Frontal cortex (tissue), 4 donors: ENCODE results near the gene RHOH. TPM values are rescaled to one million over a fixed set of nuclear protein-coding genes. Genes with fewer than 3 reads are reported as not detected.

Source experiments
- DNase-seq, 2 donors: peaks; one replicate each; pipeline ENCODE4 v3.0.0; 2012; ENCODE audit warnings: low spot score in 2 of 2
- FAIRE-seq: peaks from 2 replicates; lab custom pipeline; 2012; peaks lifted over from hg19 to GRCh38; lab: Jason Lieb, UNC
- total RNA-seq: library from RNA; depleted of rRNA; stranded (reverse); fragments of >200 nt; gene quantifications from one replicate; pipeline ENCODE4 v1.2.3, GENCODE V29; 2014
- donor health status: control.
- donor health status: control.
- donor health status: control.

Gene RHOH
- total RNA-seq, 1 donor from 2014 or later = 0.41 TPM

DNA sequence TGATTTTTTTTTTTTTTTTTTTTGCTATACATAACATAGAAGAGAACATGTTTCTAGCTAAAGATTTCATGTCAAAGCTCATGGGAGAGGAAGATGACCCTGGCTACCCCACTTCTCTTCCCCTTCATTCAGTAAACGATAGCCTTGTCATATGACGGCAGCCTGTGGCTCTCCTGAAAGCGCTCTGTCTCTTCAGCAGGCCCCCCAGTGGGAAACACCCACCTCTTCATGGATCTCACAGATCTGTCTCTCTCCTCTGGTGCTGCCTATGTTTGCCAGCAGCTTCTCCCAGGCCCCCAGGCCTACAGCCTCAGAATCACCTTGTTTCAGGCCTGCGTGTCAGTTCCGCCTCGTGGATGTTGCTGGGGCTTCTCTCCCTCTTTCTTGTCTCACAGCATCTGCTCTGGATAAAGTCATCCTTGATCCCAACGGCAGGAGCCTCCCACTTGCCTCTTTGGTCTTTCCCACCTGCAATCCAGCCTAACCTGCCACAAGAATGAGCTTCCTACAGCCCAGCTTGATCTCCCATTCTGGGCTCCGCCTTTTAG lies 34.6 kb downstream of the RHOH start:
- DNase-seq (no peak), FAIRE-seq (no peak)

GRCh38 chr4:40232610-40233009 lies 35.8 kb downstream of the RHOH start:
- DNase-seq (no peak), FAIRE-seq (no peak)

DNA sequence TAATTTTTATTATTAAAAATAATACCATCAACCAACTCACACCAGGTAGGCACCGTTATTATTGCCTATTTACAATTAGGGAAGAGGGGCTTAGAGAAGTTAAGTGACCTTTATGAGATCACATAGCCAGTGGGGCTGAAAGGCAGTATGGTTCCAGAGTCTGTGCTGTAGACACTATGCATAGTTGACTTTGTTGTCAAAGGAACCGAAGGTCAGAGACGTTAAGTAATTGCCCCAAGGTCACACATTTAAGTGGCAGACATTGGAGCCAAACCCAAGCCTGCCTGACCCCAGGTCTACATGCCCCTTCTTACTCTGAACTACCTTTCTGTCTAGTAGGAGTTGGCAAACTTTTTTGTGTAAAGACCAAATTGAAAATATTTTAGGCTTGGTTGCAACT lies 36.4 kb downstream of the RHOH start:
- DNase-seq (no peak), FAIRE-seq (no peak)

DNA sequence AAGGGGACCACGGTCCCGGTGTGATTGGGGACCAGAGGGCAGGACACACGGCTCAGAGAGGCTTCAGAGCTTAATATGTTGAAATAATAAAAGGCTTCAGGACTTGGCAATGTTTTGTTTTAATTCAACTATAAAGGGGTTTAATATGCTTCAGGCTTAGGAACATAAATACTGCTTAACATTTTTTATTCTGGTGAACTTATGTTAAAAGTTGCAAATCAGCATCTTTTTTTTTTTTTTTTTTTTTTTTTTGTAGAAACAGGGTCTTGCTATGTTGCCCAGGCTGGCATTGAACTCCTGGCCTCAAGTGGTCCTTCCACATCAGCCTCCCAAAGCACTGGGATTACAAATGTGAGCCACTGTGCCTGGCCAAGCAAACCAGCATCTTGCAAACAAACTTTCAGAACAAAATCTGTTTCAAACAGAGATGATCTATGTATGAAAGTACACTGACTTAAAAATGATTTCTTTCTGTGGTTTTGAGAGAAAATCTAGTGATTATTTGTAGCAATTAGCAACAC lies 37.7 kb downstream of the RHOH start:
- FAIRE-seq (no peak), DNase-seq (no peak)

GRCh38 chr4:40238008-40238699 lies 41.3 kb downstream of the RHOH start:
- FAIRE-seq = no peak
- DNase-seq = no peak

DNA sequence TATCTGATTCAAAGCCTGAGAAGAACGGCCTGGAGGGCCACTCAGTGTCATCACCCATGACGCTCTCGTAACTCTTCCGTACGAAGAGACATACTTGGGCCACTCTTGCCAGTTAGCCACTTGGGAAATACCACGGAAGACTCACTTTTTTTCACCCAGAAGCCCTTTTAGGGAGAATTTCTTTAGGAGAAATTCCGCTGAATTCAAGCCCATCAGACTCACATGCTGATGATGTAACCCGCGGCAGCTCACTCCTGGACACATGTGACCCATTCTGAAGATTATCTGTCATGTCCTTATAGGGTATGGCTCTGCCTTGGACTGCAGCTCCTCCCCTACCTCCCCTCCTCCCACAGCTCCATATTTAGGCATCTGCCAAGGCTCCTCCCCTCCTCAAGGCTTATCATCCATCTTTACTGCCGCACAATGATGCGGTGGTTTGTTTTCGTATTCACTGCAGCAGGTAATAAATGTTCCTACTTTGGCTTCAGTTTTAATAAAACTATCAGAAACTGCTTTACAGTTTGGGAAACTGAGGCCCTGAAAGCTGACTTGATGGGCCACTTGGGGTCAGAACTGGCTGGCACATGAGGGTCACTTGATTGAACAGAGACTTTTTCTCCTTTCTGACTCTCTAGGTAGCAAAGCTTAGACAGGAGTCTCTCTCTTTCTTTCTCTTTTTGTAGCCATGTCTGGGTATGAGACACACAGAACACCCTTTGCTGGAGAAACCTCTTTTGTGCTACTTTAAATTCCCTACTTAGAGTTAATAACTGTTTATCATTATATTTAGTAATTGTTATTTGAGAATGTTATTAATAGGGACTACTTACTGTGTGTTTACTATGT lies 42.1 kb downstream of the RHOH start:
- FAIRE-seq (no peak), DNase-seq (no peak)

DNA sequence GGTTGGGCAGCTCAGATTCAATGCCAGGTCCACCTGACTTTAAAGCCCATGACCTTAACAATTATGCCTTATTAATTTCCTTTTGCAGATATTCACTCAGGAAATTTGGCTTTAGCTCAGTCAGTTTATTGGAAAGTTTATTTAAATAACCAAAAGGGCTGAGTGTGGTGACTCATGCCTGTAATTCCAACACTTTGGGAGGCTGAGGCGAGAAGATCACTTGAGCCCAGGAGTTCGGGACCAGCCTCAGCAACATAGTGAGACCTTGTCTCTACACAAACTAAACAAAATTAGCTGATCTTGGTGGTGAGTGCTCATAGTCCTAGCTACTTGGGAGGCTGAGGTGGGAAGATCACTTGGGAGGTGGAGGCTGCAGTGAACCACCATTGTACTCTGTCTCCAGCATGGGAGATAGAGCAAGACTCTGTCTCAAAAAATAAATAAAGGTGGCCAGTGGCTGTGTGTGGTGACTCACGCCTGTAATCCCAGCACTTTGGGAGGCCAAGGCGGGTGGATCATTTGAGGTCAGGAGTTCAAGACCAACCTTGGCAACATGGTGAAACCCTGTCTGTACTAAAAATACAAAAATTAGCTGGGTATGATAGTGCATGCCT lies 43.3 kb downstream of the RHOH start:
- no peak for FAIRE-seq
- DNase-seq = no peak

GRCh38 chr4:40241026-40241425 lies 44.2 kb downstream of the RHOH start:
- no peak for FAIRE-seq

DNA sequence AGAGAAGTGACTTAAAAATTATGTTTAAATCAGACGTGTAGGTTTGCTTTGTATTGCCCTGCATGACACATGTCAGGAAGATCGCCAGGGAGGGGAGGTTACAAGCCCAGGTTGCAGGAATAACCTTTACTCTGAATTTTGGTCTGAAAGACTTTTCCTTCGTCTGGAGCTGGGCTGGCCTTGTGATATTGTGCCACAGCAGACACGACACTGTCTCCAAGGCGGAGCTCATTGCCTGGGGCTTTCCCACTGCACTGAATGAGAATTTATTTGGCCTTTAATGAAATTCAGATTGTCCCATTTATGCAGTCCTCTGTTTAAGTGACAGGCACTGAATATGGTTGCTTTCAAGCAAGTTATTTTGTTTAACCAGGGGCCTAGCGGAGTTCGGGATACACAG lies 45.1 kb downstream of the RHOH start:
- DNase-seq = no peak
- FAIRE-seq = no peak

More at GRCh38 chr4:40241026-40241425, 44.2 kb downstream of the RHOH start:
- no peak for DNase-seq

GRCh38 chr4:40243386-40243948 lies 46.6 kb downstream of the RHOH start:
- FAIRE-seq (no peak), DNase-seq (no peak)

GRCh38 chr4:40244606-40245005 lies 47.8 kb downstream of the RHOH start:
- DNase-seq = no peak

DNA sequence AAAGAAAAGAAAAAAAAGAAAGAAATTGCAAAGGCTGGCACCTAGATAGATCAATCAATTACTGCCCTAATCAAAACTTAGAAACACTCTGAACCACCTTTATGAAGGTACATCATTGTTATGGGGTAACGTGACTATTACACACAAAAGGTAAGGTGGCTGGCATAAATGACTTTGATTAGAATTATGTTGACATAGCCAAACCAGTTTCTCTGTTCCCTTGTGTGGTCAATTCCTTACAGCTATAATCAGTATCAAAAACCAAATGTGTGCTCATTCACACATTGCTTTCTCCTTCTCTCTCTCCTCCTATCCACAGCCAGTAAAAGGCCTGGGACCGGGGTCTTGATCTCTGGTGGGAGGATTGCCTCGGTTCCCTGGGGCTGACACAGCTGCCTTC lies 48.7 kb downstream of the RHOH start:
- DNase-seq = no peak
- FAIRE-seq = no peak

More at GRCh38 chr4:40244606-40245005, 47.8 kb downstream of the RHOH start:
- no peak for FAIRE-seq

- no peak for DNase-seq
- FAIRE-seq = no peak
Measured at GRCh38 chr4:40246011-40246900, 49.4 kb downstream of the RHOH start.

DNA sequence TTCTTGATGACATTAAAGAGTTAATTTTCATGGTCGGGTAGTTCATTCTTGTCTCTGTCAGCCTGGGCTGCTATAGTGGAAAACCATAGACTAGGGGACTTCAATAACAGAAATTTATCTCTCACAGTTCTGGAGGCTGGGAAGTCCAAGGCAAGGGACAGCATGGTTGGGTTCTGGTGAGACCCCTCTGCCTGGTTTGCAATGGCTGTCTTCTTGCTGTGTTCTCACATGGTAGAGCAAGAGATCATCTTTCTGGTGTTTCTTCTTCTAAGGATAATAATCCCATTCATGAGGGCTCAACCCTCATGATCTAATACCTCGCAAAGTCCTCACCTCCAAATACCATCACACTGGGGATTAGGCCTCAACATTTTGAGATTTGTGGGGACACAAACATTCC lies 50.1 kb downstream of the RHOH start:
- no peak for FAIRE-seq
- DNase-seq = no peak

DNA sequence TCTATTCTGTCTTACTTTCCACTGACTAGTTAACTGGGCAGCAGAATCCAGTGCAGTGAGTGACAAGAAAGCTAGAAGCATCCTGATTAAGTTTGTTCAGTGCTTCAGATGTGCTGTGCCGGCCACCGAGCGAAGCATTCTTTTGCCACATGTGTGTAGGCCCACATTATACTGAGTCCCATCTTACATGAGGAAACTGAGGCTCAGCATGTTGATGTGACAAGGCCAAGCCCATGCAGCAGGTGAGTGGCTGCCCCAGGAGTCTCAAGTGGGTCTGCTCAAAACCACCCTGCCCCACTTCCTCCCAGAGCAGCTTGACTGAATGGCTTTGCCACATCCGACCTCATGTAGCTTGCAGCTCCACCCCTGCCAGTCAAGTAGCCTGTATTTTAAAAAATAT lies 50.5 kb downstream of the RHOH start:
- FAIRE-seq = no peak
- no peak for DNase-seq

DNA sequence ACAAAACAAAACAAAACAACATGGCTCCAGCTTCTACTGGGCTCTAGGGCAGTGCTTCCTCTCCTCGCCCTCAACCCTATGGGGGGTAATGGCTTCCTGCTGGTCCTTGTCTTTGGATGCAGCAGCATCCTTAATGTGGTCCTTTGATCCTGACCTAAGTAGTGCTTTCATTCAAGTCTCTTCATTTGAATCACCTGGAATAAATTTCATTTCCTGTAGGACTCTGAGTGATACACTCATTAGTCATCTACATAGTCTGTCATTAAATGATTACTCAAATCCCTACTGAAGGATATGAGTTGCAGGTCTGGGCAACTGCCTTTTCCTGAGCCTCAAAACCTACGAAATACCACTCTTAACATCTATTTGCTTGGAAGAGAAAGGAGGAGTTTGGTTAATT lies 54.5 kb downstream of the RHOH start:
- DNase-seq = no peak
- no peak for FAIRE-seq

DNA sequence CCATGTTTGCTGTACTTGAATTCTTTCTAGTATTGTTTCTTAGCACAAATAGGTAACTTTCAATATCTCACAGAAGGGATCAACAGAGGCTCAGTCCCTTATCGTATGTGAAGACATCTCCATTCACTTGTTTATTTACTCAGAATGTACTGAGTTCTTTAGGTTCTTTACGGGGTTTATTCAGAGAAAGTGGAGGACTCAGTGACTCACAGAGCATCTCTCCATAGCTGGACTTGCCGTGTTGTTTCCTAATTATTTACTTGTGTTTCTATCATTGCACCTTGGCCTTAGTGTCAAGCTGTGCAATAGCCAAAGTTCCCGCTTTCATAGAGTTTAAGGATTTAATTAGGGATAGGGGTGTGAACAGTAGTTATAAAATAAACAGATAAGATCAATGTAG lies 57.1 kb downstream of the RHOH start:
- DNase-seq = no peak
- FAIRE-seq = no peak

DNA sequence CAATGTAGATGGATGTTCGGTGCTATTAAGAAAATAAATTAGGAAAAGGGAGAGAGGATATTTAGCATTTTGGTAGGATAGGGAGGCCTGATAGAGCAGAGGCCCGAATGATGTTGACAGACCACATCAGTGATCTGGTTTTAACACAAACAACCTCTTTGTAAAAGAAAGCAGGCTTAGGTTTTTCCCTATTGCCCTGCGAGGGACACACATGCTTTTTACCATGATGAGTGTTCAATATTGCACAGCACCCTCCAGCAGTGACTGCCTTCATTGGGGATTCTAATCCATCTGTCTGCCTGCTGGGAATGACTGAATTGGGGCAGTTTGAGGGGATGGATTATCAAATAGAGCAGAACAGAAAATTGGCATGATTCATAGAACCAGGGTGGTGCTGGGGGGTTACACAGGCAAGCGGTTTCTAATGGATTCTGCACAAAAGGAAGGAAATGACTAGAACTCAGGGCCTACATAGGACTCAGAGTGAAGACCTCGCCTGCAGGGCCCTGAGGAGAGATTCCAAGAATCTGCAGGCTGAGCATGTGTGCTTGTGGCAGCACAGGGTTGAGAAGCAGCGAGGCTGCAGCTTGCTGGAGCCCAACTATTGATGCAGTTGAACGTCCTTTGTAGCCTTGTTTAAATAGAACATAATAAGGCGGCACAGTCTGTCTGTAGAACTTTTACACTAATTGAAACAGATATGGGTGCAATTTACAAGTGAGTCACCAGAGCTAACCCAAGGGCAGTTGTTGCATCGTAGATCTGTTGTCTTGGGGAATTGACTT lies 58.0 kb downstream of the RHOH start:
- FAIRE-seq (no peak), DNase-seq (no peak)
